ENCODE measurements around the gene SORCS3.

Gene SORCS3

GRCh38 chr10:104993085-104993484 lies 352.0 kb downstream of the SORCS3 start:
- Histone ChIP-seq H3K4me2 (ENCODE audit: insufficient read depth, low read length) (no peak overlapping the region), H3K4me3 (ENCODE audit: low read depth in 1 of 2, low read length in 2 of 2) (no peak overlapping the region), H3K36me3 (ENCODE audit: insufficient read depth, low read length) (no peaks in the 10 kb centered on the region), H3K27me3 (ENCODE audit: insufficient read depth, low read length, poor library complexity) (no peaks in the 10 kb centered on the region), H3K27ac (ENCODE audit: low read length) (no peak overlapping the region), H3K9ac (ENCODE audit: low read depth, low read length) (no peak overlapping the region), H4K20me1 (ENCODE audit: insufficient read depth, low read length) (no peaks in the 10 kb centered on the region), H3K79me2 (ENCODE audit: insufficient read depth, low read length) (no peaks in the 10 kb centered on the region), H2AFZ (ENCODE audit: low read depth, low read length) (no peak overlapping the region), H3K9me3 (ENCODE audit: insufficient read depth, low read length, severe bottlenecking) (no peaks in the 10 kb centered on the region), H3K4me1 (ENCODE audit: insufficient read depth, low read length) (no peaks in the 10 kb centered on the region)
- ATAC-seq (ENCODE audit: insufficient read depth, low read depth) = no peak
- TF ChIP-seq EZH2 (IDR thresholded peaks at IDR 0.05; ENCODE audit: borderline replicate concordance, low read depth, low read length, severe bottlenecking) (no peak), CTCF (IDR thresholded peaks at IDR 0.05; ENCODE audit: borderline replicate concordance, extremely low read depth, low read length, poor library complexity, severe bottlenecking) (no peak)
- no peak for DNase-seq

GRCh38 chr10:105001269-105001668 lies 360.2 kb downstream of the SORCS3 start:
- H3K4me2 ChIP-seq (ENCODE audit: insufficient read depth, low read length) = no peak overlapping the region
- no peak overlapping the region for H3K4me3 ChIP-seq (ENCODE audit: low read depth in 1 of 2, low read length in 2 of 2)
- TF ChIP-seq EZH2 (IDR thresholded peaks at IDR 0.05; ENCODE audit: borderline replicate concordance, low read depth, low read length, severe bottlenecking) (no peak), CTCF (IDR thresholded peaks at IDR 0.05; ENCODE audit: borderline replicate concordance, extremely low read depth, low read length, poor library complexity, severe bottlenecking) (no peak)
- no peak for DNase-seq
- H3K9me3 ChIP-seq (ENCODE audit: insufficient read depth, low read length, severe bottlenecking) = no peaks in the 10 kb centered on the region
- H4K20me1 ChIP-seq (ENCODE audit: insufficient read depth, low read length) = no peaks in the 10 kb centered on the region
- no peak overlapping the region for H2AFZ ChIP-seq (ENCODE audit: low read depth, low read length)
- H3K27ac ChIP-seq (ENCODE audit: low read length) = no peak overlapping the region
- no peaks in the 10 kb centered on the region for H3K79me2 ChIP-seq (ENCODE audit: insufficient read depth, low read length)
- no peaks in the 10 kb centered on the region for H3K4me1 ChIP-seq (ENCODE audit: insufficient read depth, low read length)
- no peaks in the 10 kb centered on the region for H3K36me3 ChIP-seq (ENCODE audit: insufficient read depth, low read length)
- ATAC-seq (ENCODE audit: insufficient read depth, low read depth) = no peak
- H3K9ac ChIP-seq (ENCODE audit: low read depth, low read length) = no peak overlapping the region
- no peaks in the 10 kb centered on the region for H3K27me3 ChIP-seq (ENCODE audit: insufficient read depth, low read length, poor library complexity)

GRCh38 chr10:105010411-105011121 lies 369.5 kb downstream of the SORCS3 start:
- no peak for ATAC-seq (ENCODE audit: insufficient read depth, low read depth)
- no peaks in the 10 kb centered on the region for H3K36me3 ChIP-seq (ENCODE audit: insufficient read depth, low read length)

More at GRCh38 chr10:105010411-105011121, 369.5 kb downstream of the SORCS3 start:
- no peaks in the 10 kb centered on the region for H3K27me3 ChIP-seq (ENCODE audit: insufficient read depth, low read length, poor library complexity)
- no peak overlapping the region for H3K9ac ChIP-seq (ENCODE audit: low read depth, low read length)
- no peaks in the 10 kb centered on the region for H4K20me1 ChIP-seq (ENCODE audit: insufficient read depth, low read length)
- no peaks in the 10 kb centered on the region for H3K79me2 ChIP-seq (ENCODE audit: insufficient read depth, low read length)
- TF ChIP-seq CTCF (IDR thresholded peaks at IDR 0.05; ENCODE audit: borderline replicate concordance, extremely low read depth, low read length, poor library complexity, severe bottlenecking) = no peak
- TF ChIP-seq EZH2 (IDR thresholded peaks at IDR 0.05; ENCODE audit: borderline replicate concordance, low read depth, low read length, severe bottlenecking) = no peak
- DNase-seq = no peak
- H3K4me2 ChIP-seq (ENCODE audit: insufficient read depth, low read length) = no peak overlapping the region
- no peak overlapping the region for H3K27ac ChIP-seq (ENCODE audit: low read length)
- H3K9me3 ChIP-seq (ENCODE audit: insufficient read depth, low read length, severe bottlenecking) = no peaks in the 10 kb centered on the region
- no peak overlapping the region for H3K4me3 ChIP-seq (ENCODE audit: low read depth in 1 of 2, low read length in 2 of 2)
- H2AFZ ChIP-seq (ENCODE audit: low read depth, low read length) = no peak overlapping the region
- no peaks in the 10 kb centered on the region for H3K4me1 ChIP-seq (ENCODE audit: insufficient read depth, low read length)
